Fibroblast of villous mesenchyme (primary cell): ENCODE results near the gene CDK4. TPM values are rescaled to one million over a fixed set of nuclear protein-coding genes. Genes with fewer than 3 reads are reported as not detected.

Experiments
- DNase-seq: peaks from one replicate; pipeline ENCODE4 v3.0.0-alpha.2; 2010; ENCODE audit warnings: low read depth
- H3K4me3 ChIP-seq: 2 replicates; pipeline ENCODE4 v1.5.1; 2011; ENCODE audit warnings: low read depth, mild to moderate bottlenecking, low read length
- total RNA-seq: library from RNA; depleted of rRNA; stranded (reverse); fragments of >200 nt; gene quantifications from 2 replicates; pipeline ENCODE4 v1.2.3, GENCODE V29; 2012
- TF ChIP-seq, protein P1 (sequence below): IDR thresholded peaks from 2 replicates; pipeline ENCODE4 v1.5.1; 2012; ENCODE audit warnings: low read depth, mild to moderate bottlenecking, low read length; ENCODE audit not compliant: insufficient read depth

Gene CDK4
- total RNA-seq, 1 donor, result 299 TPM

DNA sequence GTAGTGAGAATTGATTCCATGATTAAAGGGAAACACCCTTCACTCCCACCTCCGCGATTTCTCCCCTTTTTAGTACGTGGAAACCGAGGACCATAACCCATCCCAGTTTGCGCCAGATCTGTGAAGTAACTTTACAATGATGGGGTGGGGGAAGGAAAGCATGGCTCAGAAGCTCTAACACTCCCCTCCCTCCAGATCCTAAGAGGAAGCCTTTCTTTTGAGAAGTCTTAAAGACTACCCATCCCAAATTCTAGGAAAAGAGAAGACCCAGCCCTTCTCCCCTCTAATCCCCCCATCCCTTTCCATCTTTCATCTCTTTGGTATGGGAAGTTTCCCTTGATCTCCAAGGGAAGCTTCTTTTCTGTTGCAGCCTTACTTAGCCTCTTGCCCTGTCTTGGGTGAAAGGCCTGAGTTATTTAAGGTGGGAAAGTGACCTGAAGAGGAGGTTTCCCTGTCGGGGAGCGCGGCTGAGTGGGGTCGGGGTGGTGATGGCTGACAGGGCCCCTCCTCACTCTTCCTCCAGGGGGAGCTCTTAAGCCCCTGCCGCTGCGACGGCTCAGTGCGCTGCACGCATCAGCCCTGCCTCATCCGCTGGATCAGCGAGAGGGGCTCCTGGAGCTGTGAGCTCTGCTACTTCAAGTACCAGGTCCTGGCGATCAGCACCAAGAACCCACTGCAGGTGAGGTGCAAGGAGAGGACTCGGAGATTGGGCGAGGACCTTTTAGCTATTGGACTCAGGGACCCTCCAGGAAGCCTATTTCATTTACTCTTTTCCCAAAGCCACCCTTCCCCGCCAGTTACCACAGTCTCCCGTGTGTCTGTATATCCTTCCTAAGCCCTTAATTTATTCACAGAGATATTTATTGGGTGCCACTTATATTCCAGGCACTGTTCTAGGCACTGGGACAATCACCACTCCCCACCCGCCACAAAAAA, 4.6 kb upstream of the CDK4 start:
- H3K4me3 ChIP-seq, result peak overlapping the region; percentile 59
- TF ChIP-seq, protein P1, sequence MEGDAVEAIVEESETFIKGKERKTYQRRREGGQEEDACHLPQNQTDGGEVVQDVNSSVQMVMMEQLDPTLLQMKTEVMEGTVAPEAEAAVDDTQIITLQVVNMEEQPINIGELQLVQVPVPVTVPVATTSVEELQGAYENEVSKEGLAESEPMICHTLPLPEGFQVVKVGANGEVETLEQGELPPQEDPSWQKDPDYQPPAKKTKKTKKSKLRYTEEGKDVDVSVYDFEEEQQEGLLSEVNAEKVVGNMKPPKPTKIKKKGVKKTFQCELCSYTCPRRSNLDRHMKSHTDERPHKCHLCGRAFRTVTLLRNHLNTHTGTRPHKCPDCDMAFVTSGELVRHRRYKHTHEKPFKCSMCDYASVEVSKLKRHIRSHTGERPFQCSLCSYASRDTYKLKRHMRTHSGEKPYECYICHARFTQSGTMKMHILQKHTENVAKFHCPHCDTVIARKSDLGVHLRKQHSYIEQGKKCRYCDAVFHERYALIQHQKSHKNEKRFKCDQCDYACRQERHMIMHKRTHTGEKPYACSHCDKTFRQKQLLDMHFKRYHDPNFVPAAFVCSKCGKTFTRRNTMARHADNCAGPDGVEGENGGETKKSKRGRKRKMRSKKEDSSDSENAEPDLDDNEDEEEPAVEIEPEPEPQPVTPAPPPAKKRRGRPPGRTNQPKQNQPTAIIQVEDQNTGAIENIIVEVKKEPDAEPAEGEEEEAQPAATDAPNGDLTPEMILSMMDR, result peak; percentile 71
- no peak for DNase-seq

DNA sequence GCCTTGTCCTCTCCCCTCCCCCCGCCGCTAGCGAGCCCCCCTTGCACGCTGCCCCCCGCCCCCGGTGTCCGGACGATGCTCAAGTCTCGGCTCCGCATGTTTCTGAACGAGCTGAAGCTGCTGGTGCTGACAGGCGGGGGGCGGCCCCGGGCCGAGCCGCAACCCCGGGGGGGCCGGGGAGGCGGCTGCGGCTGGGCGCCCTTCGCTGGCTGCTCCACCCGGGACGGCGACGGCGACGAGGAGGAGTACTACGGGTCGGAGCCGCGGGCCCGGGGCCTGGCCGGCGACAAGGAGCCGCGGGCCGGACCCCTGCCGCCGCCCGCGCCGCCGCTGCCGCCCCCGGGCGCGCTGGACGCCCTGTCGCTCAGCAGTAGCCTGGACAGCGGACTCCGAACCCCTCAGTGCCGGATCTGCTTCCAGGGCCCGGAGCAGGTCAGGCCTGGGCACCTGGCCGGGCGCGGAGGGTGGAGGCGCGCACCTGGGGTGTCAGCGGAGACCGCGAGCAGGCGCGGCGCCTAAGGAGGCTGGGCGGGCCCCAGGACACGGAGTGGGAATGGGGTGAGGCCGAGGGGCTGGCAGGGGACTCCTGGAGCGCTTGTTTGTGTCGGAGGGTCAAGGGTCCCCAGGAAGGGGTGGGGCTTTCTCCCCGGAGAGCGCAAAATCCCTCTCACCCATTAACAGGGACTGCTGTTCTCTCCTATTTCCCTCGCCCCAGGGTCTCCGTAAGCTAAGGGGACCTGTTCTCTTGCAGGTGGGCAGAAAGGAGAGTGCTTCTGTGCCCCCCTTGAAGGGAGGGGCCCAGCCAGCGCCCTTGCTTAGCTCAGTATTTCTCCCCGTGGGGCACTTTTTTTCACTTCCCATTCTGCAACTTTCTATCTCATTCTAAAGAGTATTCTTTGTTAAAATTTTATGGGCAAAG, 3.6 kb upstream of the CDK4 start:
- peak overlapping the region; percentile 59 for H3K4me3 ChIP-seq
- TF ChIP-seq, protein P1, result no peak
- DNase-seq, result no peak

DNA sequence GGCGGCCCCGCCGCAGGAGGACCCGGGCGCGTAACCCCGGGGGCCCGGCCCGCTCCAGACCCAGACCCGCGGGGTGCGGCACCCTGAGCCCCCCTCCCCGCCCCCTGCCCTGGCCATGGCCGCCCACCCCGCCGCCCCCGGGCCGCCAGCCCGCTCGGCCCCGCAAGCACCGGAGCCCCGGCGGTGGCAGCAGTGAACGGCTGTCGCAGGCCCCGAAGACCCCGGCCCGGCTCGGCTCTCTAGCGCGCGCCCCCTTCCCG, 3.0 kb upstream of the CDK4 start:
- TF ChIP-seq, protein P1, result no peak
- peak overlapping the region; percentile 59 for H3K4me3 ChIP-seq
- DNase-seq, result no peak

DNA sequence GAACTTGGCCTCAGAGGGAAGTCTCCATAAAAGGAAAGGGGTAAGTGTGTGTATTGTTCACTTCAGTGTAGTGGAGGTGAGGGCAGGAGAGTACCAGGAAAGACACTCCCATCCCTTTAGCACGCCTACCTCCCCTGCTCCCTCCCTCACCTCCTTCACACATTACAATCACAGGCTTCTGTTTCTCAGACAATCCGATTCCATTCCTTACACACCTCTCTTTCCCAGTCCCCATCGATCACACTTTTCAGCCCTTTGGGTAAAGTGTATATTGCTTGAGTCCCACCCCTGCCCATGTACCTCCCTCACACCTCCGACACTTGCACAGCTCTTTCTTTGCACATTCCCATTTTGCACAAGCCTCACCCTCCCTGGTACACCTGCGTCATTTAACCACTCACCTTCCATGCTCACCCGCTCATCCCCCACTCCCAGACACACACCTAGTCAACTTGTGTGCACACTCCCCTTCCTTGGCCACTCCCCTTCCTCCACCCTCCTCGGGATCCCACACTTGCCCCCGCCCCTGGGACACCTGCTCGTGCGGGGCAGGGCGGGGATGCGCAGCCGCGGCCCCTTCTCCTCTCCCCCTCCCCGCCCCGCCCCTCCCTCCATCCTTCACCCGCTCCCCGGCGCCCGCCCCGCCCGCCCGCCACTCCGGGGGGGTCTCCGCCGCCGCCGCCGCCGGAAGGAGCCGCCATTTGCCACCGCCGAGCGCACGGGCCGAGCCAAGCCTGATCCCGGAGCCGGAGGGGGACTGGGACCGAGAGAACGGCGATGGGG, 2.5 kb upstream of the CDK4 start, which contains the start of gene MARCHF9:
MARCHF9 (plus strand) TSS at position 693 of the 783 bp plus-strand sequence. CDS start 426 bp downstream, outside the sequence.
- DNase-seq, result no peak
- peak within 1 kb of the TSS; percentile 59 for H3K4me3 ChIP-seq
- TF ChIP-seq, protein P1, result no peak

DNA sequence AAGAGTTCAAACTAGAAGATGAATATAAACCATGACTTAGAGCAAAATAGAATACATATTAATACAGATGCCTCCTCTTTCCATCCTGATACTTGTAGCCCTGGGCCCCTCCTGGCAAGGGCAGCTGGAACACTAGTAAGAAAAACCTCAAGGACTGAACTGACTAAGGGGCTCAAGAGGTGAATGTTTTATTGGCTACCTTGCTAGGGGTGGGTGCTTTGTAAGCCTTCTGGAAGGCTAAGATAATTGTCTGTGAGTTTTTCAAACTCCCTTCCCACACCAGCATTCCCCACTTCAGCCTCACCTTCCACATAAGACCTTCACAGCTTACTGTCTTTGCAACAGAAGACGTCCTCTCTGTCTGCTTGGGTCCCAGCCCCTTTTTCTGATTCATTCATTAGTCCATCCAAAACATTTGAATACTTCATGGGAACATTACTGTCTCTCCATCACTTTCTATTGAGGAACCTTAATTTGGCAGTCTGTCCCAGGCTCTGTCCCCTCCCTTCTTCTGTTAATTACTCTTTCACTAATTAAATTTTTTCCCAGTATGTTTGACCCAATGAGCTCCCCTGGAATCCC, 1.7 kb upstream of the CDK4 start:
- DNase-seq, result no peak
- TF ChIP-seq, protein P1, result no peak

DNA sequence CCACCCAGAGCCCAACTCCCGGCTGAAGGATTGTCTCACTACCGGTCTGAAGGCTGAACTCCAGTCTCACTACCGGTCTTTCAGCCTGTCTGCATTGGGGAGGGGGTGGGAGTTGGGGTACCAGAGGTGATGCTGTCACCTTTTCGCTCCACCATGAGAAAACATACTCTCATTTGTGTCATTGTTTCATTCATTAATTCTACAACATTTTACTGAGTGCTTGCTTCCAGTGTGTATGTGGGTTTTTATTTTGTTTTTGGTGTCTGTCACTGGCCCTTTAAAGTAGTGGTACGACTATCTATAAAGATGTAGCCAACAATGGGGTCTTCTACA, 524 bp upstream of the CDK4 start:
- peak overlapping the region; percentile 39 for H3K4me3 ChIP-seq
- TF ChIP-seq, protein P1, result no peak
- no peak for DNase-seq

More for the DNA sequence above, 1.7 kb upstream of the CDK4 start:
- H3K4me3 ChIP-seq, result no peak overlapping the region
